RWPE1 (cell line): Measurements from ENCODE around the gene ERBIN.
A peak's percentile ranks its signal among the peaks of the same experiment; 100 is the strongest.

ENCODE experiments used
- CTCF ChIA-PET: fragments of 350-600 bp; sonication (Branson Sonifier 250); formaldehyde crosslinking; extraction: SDS; loops from one replicate; lab custom pipeline; 2021; lab: Yijun Ruan, JAX
- POLR2A ChIA-PET: fragments of 400-600 bp; formaldehyde crosslinking; extraction: SDS; loops from one replicate; lab custom pipeline; 2020; ENCODE audit warnings: antibody characterized with exemption; ENCODE audit not compliant: low non-redundant PET; lab: Yijun Ruan, JAX
- DNase-seq: peaks from one replicate; pipeline ENCODE4 v3.0.0; 2012; ENCODE audit warnings: low spot score
- H3K27ac ChIP-seq: fragments of 450-650 bp; 2 replicates; pipeline ENCODE4 v1.5.1; 2017
- TF ChIP-seq, protein P1 (sequence below): fragments of 450-650 bp; conservative IDR thresholded peaks from 2 replicates; pipeline ENCODE4 v1.5.1; 2017; ENCODE audit warnings: low read depth, mild to moderate bottlenecking

The ERBIN gene

DNA sequence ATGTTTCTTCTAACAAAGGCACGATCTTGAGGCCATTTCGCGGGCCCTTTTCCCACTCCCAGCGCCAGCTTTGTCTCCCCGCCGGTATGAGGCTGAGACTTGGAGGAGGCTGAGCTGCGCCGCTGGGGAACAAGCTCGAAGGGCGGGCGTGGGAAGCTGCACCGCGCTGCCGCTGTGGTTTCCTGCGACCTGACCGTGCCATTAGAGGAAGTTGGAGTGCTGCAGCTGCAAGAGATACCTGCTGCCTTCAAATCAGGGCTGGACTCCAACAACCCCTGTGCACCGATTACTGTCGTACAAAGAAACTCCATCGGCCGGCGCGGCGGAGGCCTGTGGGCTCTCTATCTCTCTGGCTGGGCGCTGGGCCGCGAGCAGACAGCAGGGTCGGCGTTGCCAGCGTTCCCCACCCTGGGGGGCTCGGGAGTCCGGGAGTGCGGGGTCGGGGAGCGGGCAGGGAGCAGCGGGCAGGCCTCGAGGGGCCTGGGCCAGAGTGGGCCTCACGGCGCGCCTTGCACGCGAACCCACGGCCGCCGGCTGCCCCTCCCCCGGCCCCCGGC lies 1.3 kb upstream of the ERBIN start:
- TF ChIP-seq, protein P1, sequence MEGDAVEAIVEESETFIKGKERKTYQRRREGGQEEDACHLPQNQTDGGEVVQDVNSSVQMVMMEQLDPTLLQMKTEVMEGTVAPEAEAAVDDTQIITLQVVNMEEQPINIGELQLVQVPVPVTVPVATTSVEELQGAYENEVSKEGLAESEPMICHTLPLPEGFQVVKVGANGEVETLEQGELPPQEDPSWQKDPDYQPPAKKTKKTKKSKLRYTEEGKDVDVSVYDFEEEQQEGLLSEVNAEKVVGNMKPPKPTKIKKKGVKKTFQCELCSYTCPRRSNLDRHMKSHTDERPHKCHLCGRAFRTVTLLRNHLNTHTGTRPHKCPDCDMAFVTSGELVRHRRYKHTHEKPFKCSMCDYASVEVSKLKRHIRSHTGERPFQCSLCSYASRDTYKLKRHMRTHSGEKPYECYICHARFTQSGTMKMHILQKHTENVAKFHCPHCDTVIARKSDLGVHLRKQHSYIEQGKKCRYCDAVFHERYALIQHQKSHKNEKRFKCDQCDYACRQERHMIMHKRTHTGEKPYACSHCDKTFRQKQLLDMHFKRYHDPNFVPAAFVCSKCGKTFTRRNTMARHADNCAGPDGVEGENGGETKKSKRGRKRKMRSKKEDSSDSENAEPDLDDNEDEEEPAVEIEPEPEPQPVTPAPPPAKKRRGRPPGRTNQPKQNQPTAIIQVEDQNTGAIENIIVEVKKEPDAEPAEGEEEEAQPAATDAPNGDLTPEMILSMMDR: no peak
- POLR2A ChIA-PET: no interaction called here
- CTCF ChIA-PET: interaction anchor here (0.6 to 1.4 kb wide), 5 partner anchors 8 to 197 kb away, joined by 3 to 6 read pairs (median 4); no protein-coding TSS in a partner anchor
- H3K27ac ChIP-seq: peak overlapping the region; percentile 99
- DNase-seq: peak; percentile 65

DNA sequence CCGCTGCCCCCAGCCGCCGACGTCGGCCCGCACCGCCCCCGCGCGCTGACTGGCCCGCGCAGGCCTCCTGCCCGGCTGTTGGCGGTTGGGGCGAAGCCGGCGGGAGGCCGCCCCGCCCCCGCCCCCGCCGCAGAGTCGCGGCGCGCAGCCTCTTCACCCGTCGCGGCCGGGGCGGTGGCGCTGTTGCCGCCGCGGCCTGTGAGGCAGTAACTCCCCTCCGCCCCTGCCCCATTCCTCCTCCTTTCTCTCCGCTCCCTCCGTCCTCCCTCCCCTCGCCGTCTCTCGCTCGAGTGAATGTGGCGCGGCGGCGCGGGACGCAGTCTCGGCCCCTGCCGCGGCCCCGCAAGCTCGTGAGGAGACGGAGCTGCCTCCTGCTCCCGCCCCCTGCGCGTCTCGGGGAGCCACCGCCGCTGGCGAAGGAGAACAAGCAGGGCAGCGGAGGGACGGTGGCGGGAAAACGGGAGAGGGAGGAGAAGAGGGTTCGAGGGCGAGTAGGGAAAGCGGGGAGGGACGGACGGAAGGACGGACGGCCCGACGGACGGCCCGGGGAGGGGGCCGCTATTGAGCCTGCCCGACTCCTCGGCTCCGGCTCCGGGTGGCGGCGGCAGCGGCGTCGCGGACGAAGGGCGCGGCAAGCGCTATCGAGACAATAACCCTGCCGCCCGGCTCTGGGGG lies 637 bp upstream of the ERBIN start:
- H3K27ac ChIP-seq: peak overlapping the region; percentile 99
- POLR2A ChIA-PET: interaction anchor here (0.7 kb wide), 1 partner anchor 363 kb away, joined by 6 read pairs; the partner anchor contains the start of genes CENPK and PPWD1
- peak; percentile 88 for DNase-seq
- CTCF ChIA-PET: interaction anchor here (0.6 to 1.4 kb wide), 6 partner anchors 75 to 347 kb away, joined by 3 to 4 read pairs (median 3); no protein-coding TSS in a partner anchor
- TF ChIP-seq, protein P1: peak; percentile 76

DNA sequence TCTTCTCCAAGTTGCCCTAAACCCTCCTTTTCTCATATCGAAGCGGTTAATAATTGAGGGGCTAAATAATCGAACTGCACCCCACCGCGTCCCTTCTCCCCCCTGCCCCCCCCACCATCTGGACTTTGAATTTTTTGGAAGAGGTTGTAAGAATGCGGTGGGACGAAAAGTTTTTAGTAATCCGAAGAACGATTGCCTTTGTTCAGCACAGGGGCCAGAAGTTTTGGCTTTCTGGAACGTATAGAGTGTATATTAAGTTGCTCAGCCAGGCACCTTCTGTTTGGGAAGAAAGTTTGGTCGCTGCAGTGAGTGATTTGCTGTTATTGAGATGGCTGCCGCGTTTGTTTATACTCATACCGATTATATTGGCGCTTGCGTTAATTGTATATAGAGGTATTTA lies 518 bp downstream of the ERBIN start:
- peak overlapping the region; percentile 99 for H3K27ac ChIP-seq
- ChIA-PET POLR2A (no interaction called here), CTCF (interaction anchor here (0.6 kb wide), 2 partner anchors 90 to 185 kb away, joined by 3 to 4 read pairs; no protein-coding TSS in a partner anchor)
- DNase-seq: no peak
- TF ChIP-seq, protein P1: no peak

DNA sequence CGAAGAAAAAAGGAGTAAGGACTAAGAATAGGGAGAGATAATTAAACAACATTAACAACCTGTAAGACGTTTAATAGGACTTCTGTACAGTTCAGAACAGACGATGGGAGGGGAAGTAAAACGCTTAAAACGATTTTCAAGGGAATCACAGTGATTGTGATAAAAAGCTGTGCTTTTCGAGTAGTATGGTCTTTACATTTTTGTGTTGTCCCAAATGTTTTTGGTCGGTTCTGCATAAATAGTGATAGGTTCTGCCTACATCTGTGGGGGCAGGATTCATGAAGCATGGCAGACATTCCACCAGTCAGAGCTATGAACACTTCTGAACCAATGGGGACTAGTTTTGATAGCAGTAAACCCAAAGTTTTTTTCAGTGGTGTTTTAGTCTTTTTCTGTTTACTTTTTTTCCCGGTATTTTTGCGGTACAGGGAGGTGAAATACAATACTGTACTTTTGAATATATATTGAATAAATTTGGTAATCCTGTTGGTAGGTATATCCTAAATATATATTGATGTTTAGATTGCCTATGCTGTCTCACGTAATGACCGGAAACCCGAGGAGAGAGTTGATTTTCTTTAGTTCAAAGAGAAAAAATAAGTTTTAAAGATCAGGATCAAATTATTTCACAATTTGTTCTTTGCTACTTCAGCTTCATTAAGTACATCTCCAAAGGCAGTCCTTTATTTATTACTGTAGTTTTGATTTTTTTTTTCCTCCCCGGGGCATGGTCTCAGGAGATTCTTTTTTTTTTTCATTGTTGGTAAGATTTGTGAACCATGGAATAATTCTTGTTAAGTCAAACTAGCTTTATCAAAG lies 1.3 kb downstream of the ERBIN start:
- ChIA-PET CTCF (interaction anchor here (0.6 kb wide), 2 partner anchors 76 to 188 kb away, joined by 3 to 5 read pairs; no protein-coding TSS in a partner anchor), POLR2A (no interaction called here)
- no peak overlapping the region for H3K27ac ChIP-seq
- TF ChIP-seq, protein P1: no peak
- DNase-seq: peak; percentile 69

DNA sequence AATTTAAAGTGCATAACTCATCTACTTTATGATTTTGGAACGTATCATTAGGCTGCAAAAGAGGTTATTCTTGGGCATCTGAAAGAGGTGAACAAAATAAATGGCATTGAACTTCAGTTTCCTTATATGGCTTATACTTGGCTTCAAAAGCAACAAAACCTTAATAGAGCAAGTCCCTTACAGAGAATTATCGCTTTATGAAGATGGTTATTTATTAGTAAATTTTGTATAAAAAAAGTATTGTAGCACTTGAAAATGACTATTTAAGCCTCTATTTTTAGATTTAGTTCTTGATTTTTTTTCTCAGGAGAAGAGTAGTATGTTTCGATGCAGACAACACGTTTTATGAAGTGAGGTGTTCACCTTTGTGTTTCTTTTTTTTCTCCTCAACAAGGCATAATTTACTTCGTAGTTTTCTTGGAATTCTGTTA lies 2.0 kb downstream of the ERBIN start:
- no peak overlapping the region for H3K27ac ChIP-seq
- DNase-seq: no peak
- CTCF ChIA-PET: interaction anchor here (0.6 to 0.7 kb wide), 2 partner anchors 77 to 93 kb away, joined by 3 to 5 read pairs; no protein-coding TSS in a partner anchor

More for the DNA sequence above, 2.0 kb downstream of the ERBIN start:
- TF ChIP-seq, protein P1: no peak
- POLR2A ChIA-PET: no interaction called here
